ENCODE measurements around the gene GLDC.
"Not testable (repeated sequence)": the region's sequence is repeated elsewhere in the genome, so short reads cannot be mapped to it uniquely, and the experiment has no call there.

GLDC gene

DNA sequence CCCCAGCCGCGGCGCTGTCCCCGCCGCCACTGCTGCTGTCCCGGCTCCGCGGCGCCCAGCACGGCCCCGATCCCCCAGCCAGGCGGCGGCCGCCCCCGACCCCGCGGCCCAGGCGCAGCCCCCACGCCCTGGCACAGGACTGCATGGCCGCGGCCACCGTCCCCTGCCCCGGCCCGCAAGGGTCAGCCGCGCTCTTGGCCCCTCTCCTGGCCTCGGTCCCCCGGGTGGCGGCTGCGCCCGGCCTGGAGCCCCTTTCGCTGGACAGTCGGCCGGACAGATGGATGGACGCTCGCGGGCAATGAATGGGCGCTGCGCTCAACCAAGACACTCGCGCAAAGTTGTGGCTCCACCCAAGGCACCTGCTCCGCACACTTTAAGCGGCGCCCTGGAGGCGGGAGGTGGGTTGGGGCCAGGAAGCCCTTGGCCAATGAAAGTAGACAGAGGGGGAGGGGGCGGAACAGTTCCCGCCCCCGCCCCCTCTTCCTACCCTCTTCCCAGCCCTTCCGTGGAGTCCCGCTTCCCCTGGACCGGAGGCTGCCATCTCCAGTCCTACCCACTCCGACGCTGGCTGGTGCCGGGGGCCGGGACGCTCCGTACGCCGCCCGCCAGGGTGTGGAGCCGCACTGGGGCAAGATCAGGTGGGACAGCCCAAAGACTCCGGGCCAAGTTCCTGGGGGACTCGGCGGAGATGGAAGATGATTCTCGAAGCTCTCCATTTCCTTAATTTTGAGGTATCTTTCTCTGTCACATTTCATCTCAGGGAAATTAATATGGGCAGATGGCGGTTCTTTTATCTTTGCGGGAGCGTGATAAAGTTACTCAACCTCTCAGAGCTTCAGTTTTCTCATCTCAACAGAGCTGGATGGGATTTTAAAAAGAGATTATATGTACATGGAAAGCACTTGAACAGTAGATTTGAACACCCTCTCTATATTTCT lies at the start of gene GLDC:
TSS of gene GLDC (minus strand) at position 375 of the 938 bp plus-strand sequence. CDS start at position 145, 230 bp downstream.
- no peak within 1 kb of the TSS for H3K27ac ChIP-seq
- ChIA-PET POLR2A (ENCODE audit: low non-redundant PET) (no interaction called here), CTCF (interaction anchor here (0.6 kb wide), 1 partner anchor 101 kb away, joined by 3 read pairs; no protein-coding TSS in a partner anchor)

DNA sequence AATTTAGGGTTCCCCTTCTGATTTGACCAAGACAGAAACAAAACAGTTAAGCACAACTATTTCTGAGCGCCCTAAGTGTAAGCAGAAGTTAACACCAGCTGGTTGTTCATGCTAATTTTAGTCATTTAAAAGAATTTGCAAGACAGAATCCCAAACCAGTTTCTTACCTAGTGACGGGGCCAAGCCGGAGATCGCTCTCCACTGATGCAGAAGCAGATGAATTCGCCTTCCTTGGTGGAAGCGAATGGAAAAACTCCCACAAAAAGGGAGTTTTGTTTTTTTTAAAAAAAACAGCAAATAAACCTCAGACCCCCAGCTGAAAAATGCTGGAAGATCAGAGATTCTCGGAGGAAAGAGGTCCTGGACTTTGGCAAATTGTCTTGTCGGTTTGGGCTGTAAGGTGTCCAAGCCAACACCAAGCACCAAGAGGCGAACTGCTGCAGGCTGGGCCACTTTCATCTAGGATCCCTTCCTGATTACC lies 47.4 kb upstream of the GLDC start:
- DNase-seq (ENCODE audit: low spot score): no peak
- no peak for TF ChIP-seq CTCF (conservative IDR thresholded peaks at IDR 0.05; ENCODE audit: low read depth)
- ChIA-PET CTCF (no interaction called here), POLR2A (ENCODE audit: low non-redundant PET) (no interaction called here)
- no peak overlapping the region for H3K27ac ChIP-seq

More for the DNA sequence above, at the start of gene GLDC:
- peak; percentile 79 for DNase-seq (ENCODE audit: low spot score)
- TF ChIP-seq CTCF (conservative IDR thresholded peaks at IDR 0.05; ENCODE audit: low read depth): no peak

DNA sequence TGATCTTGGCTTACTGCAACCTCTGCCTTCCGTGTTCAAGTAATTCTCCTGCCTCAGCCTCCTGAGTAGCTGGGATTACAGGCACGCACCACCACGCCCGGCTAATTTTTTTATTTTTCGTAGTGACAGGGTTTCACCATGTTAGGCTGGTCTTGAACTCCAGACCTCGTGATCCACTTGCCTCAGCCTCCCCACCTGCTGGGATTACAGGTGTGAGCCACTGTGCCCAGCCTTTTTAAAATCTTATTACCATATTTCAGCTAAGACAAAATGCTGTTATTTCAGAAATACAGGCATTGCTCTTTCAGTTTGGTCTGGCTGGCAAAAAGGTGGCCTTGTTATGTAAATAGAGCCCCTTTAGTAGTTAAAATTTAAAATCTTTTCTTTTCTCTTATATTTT lies 46.9 kb upstream of the GLDC start:
- TF ChIP-seq CTCF (conservative IDR thresholded peaks at IDR 0.05; ENCODE audit: low read depth): no peak
- ChIA-PET POLR2A (ENCODE audit: low non-redundant PET) (no interaction called here), CTCF (no interaction called here)
- DNase-seq (ENCODE audit: low spot score): no peak
- H3K27ac ChIP-seq: no peak overlapping the region

- CTCF ChIA-PET; POLR2A ChIA-PET (ENCODE audit: low non-redundant PET); H3K27ac ChIP-seq; DNase-seq (ENCODE audit: low spot score): not testable (repeated sequence)
Measured at GRCh38 chr9:6690675-6691070, 45.1 kb upstream of the GLDC start.

DNA sequence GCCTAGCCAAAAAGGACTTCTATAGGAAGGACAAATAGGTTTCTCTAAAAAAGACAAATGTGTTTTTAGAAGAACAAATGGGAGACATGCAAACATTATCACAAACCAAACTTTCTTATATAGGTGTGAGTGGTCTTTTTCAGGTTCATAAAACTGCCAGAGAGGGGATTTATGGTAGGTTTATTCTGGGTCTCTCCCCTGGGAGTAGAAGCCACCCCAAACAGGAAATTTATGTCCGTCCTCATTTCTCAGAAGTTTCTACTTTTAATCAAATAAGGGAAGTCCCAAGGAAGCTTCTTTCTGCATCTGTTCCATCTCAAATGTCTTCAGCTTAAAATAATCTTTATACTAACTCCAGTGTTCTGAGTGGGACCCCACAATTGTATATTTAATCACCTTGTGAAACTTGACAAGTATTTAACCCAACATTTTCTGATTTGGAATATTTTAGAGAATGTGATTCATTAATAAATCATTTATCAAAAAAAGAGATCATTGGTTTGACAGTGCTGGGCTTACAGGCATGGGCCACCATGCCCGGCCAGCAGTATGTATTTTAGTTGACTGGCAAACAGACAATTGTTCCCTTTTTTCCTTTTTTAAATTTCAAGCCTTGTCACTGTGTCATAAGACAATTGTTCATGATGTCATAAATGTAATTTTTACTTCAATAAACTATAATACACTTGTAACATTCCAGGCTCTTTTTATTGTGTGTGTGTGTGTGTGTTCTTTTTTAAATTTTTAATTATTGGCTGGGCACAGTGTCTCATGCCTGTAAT lies 44.6 kb upstream of the GLDC start:
- CTCF ChIA-PET: no interaction called here
- POLR2A ChIA-PET (ENCODE audit: low non-redundant PET): no interaction called here
- no peak for DNase-seq (ENCODE audit: low spot score)
- TF ChIP-seq CTCF (conservative IDR thresholded peaks at IDR 0.05; ENCODE audit: low read depth): no peak
- no peak overlapping the region for H3K27ac ChIP-seq

DNA sequence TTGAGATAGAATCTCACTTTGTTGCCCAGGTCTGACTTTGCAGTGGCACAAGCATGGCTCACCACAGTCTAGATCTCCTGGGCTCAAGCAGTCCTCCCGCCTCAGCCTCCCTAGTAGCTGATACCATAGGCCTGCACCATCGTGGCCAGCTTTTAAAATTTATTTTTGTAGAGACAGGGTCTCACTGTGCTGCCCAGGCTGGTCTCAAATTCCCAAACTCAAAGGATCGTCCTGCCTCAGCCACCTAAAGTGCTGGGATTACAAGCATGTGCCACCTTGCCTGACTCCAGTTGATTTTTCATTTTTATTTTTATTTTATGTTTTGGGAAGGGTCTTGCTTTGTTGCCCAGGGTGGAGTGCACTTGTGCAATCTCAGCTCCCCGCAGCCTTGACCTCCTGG lies 41.7 kb upstream of the GLDC start:
- TF ChIP-seq CTCF (conservative IDR thresholded peaks at IDR 0.05; ENCODE audit: low read depth): no peak
- ChIA-PET POLR2A (ENCODE audit: low non-redundant PET) (no interaction called here), CTCF (no interaction called here)
- DNase-seq (ENCODE audit: low spot score): no peak
- H3K27ac ChIP-seq: no peak overlapping the region; the same call in 1 of the 2 replicates

Data from RWPE1 (cell line).